Left cardiac atrium (tissue), 4 donors: Measurements from ENCODE around the gene HIVEP3. TPM values are rescaled to one million over a fixed set of nuclear protein-coding genes. Genes with fewer than 3 reads are reported as not detected.
"Not testable (repeated sequence)": the region's sequence is repeated elsewhere in the genome, so short reads cannot be mapped to it uniquely, and the experiment has no call there.

Experiments
- ATAC-seq, 2 donors: fragments of 200-7000 bp; cut with Tn5 transposase; one replicate each; pipeline ENCODE4 v1.9.1; 2020; ENCODE audit warnings: mild to moderate bottlenecking in 2 of 2, moderate library complexity in 2 of 2
- DNase-seq: peaks from one replicate; pipeline ENCODE4 v3.0.0-alpha.2; 2020
- intact Hi-C, 2 donors: fragments of 100-400 bp; cut with DNase I; formaldehyde crosslinking; loops; one replicate each; pipeline versions ENCODE4 v1.14.1 to v1.15.1; 2022 to 2023
- total RNA-seq, 2 donors: library from RNA; stranded (reverse); fragmentation: NEBNext Ultra II Directional; extraction: Animal tissue kit (Norgen Biotek cat#: 25700); gene quantifications; one replicate each; pipeline ENCODE4 v1.2.1, GENCODE V29; 2021
- donor health status: DM: no; HTN: yes; CAD: no.
- donor health status: DM: no; HTN: yes; CAD: no; lungs with severe emphysema.
- donor health status: DM: yes; HTN: yes; CAD: no.
- donor health status: Dilated cardiomyopathy.

HIVEP3 gene
- total RNA-seq, 2 donors from 2014 or later: 6.6 to 7.2 TPM

DNA sequence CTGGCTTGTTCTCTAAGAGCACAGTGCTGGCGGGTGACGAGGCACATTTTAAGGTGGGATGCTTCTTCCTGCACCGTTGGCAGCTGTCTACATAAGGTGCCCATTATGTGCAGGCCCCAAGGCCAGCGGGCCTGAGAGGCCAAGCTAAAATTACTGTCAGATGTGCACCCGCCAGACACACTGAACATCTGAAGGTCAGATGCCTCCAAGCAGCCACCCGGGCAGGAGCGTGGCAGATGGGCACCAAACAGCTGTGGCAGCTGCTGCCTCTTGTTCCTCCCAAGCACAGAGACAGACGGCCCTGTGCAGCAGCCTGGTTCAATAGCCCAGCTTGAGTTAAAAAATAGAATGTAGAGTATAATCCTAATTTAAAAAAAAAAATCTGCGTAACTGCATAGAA lies 222.3 kb downstream of the HIVEP3 start:
- intact Hi-C loops: no loop called here
- ATAC-seq: no peak
- no peak for DNase-seq

DNA sequence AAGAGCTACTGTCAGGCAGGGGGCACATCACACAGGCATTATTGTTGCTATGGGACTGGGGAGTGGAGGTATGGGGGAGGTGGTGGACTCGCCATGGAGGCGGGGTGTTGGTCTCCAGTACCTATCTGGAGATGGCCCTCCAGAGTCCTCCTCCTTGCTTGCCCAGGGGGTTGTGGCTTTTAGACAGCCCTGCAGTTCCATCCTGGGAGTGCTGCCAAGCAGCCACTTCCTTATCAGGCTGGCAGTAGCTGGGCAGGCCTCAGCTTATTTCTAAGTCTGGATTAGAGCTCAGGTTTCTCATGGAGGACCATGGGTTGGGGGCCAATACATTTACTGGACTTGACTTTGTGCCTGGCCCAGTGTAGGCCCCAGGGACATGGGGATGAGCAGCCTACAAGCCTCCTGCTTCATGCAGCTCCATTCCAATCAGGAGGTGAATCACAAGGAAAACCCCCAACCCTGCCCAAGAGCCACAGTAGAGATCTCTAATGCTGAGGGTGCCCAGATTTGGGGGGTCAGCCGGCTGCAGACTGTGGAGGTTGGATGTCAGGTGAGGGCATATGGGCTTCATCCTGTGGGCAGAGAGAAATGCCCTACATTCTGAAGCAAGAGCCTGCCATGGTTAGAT lies 223.5 kb downstream of the HIVEP3 start:
- ATAC-seq: peak; percentile 79 to 88
- intact Hi-C loops: no loop called here
- DNase-seq: peak; percentile 75

DNA sequence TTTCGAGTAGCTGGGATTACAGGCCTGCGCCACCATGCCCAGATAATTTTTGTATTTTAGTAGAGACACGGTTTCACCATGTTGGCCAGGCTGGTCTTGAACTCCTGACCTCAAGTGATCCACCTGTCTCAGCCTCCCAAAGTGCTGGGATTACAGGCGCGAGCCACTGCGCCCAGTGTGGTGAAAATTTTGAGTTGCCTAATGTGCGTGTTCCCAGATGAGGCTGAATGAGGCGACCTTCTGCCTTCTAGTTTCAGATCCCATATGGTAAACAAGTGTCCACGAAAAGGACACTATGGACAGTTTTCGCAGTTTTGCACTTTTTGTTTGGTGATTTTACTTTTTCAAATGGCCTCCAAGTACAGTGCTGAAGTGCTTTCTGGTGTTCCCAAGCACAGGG lies 226.8 kb downstream of the HIVEP3 start:
- intact Hi-C loops, ATAC-seq: not testable (repeated sequence)

DNA sequence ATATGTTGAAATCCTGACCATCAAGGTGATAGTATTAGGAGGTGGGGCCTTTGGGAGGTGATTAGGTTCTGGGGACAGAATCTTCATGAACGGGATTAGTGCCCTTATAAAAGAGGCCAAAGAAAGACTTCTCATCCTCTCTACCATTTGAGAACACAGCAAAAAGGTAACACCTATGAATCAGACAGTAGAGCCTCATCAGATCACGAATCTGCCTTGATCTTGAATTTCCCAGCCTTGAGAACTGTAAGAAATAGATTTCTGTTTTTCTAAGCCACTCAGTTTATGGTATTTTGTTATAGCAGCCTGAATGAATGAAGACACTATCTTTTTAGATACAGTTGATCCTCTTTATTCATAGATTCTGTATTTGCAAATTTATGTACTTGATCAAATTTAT lies 227.3 kb downstream of the HIVEP3 start:
- DNase-seq: no peak
- intact Hi-C loops: no loop called here
- ATAC-seq: no peak

More for the DNA sequence above, 226.8 kb downstream of the HIVEP3 start:
- not testable (repeated sequence) for DNase-seq

DNA sequence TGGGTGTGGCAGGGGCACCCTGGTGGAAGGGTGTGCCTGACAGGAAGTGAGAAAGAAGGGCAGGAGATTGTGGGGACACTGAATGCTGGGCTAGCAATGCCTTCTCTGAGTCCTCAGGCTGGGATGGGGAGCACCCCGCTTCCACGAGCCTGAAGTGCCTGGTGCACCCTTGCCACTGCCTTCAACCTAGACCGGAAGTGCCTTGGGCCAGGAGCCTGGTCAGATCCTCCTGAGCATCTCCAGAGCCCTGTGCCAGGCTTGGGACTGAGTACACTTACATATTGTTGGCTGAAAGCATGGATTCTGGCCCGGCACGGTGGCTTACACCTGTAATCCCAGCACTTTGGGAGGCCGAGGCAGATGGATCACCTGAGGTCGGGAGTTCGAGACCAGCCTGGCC lies 228.4 kb downstream of the HIVEP3 start:
- DNase-seq: no peak
- intact Hi-C loops: no loop called here
- ATAC-seq: no peak

DNA sequence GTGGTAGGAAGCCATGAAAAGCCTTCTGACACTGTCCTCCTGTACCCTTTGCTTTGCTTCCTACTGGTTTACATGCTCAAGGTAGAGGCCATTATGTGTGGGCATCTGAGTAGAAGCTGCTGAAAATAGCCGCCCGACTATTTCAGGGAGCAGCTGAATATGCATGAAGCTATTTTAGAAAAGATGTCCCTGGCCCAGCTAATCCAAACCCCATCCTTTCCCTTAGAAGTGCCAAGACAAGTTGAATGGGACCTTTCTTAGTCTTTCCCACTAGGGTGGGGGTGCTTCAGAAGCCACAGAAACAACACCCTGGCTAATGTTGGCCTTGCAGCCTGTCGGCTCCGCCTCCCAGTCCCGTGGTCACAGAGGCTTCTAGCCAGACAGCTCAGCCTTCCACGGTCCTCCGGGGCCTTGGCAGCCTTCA lies 229.2 kb downstream of the HIVEP3 start:
- no peak for DNase-seq
- peak; percentile 25 to 75 for ATAC-seq
- intact Hi-C loops: no loop called here

DNA sequence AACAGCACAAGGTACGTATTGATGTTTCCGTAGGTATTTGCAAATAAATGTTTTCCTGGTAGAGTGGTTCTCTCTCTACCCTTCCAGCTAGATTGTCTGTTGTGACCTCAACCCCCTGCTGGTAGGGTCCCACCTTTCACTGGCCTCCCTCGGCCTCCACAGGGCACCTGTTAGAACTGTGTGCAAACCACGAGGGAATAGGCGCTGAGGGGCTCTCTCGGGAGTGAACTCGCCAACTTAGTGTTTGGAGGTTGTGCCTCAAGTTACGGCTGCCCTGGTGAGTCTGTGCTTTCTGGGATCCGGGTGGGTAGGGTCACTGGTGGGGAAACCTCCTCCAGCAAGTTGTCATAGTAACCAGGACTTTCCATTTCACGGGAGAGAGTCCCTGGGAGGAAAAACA lies 229.6 kb downstream of the HIVEP3 start:
- intact Hi-C loops: no loop called here
- DNase-seq (no peak), ATAC-seq (no peak)

DNA sequence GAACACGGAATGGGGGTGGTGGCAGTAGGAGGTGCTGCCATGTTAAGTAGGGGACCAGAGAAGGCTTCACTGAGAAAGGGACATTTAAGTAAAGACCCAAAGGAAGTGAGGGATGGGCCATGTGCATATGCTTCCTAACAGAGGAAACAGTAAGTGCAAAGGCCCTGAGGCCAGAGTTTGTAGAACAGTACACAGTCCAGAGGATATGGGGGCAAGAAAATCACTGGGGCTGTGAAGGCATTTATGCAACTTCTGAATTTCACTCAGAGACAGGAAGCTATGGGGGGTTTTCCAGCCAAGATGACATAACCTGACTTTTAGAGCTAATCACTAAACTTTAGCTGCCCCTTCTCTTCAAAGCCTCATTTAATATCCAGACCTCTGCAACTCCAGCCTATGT lies 231.7 kb downstream of the HIVEP3 start:
- intact Hi-C loops: no loop called here
- ATAC-seq: no peak
- DNase-seq: no peak

DNA sequence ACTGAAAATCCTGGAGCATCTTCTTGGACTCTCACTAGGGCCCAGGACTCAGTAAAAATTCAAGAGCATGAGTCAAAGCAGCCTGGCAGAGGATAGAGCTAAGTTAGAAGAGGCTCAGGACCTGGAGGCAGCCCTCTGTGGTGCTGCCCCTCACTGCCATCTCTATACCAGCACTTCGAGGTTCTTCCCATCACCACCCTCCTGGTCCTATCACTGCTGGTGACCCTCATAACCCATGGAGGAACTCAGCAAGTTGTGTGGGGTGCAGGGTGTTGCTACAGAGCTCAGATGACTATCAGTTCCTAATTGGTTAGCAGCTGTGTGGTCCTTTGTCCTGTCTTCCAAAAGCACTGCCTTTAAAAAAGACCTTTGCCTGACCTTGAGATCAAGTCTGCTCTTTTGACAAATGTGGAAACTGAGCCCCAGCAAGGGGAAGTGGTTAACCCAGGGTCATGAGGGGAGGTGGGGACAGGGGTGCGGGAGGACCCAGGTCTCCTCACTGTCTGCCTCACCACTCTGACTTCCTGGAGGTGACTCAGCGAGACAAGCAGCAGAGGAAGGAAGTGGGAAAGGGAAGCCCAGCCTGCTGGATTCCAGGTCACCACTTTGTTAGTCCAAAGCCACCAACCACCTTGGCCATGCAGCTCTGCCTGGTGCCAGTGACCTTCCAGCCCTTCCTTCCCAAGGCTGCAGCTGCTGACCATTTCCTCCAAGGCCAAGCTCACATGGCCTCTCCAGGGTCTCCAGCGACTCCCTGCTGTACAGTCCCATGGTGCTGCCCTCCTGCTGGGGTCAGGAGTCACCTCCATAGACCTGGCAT lies 234.8 kb downstream of the HIVEP3 start:
- DNase-seq (no peak), ATAC-seq (peak in 1 of 2 donors; percentile 57)
- intact Hi-C loops: no loop called here

DNA sequence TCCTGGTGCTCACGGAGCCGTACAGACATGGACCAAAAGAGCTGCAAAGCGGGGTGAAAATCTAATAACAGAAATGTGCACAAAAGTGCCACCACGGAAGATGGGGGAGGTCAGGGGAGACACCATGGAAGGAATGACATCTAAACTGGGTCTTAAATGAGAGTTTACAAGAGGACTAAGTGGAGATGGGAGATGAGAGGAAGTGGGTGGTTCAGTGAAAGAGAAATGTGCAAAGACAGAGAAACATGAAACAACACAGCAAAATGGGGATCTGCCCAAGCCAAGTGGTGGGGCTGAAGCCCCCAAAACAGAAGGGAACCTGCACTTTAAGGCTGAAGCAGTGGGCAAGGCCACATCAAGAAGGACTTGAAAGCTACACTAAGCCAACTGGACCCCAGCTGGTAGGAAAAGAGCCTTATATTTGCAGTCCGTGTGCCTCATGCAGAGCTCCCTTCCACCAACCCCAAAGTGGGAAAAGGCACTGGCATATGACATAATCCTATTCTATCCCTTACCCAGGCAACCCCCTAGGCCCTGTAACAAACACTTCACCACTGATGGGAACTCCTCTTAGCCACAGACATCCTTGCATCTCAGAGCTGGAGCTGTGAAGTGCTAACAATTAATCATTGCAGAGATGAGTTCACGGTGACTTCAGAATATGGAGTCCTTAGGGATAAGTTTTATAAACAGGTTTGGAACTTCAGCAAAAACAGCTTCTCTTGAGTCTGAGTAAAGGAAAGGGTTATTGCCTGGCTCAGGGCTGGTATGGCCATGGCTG lies 235.7 kb downstream of the HIVEP3 start:
- ATAC-seq (no peak), DNase-seq (no peak)
- intact Hi-C loops: no loop called here

DNA sequence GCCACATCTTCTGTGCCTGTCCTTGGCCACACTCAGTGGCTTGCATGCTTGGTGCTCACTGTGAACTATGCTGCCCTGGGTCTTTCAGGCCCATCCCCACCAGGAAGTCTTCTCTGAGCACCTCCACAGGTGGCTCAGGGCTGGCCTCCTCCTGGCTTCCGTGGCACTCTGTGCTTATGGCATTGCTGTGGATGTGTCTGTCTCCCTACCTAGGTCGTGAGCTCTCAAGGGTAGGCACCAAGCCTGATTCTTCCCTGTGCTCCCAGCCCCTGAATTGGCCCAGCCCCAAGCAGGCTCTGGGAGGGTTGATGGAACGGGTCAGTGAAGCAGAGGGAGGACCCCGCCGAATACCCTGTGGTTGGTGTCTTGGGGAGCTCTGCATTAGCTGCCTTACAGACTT lies 236.6 kb downstream of the HIVEP3 start:
- intact Hi-C loops: no loop called here
- no peak for ATAC-seq
- DNase-seq: no peak

DNA sequence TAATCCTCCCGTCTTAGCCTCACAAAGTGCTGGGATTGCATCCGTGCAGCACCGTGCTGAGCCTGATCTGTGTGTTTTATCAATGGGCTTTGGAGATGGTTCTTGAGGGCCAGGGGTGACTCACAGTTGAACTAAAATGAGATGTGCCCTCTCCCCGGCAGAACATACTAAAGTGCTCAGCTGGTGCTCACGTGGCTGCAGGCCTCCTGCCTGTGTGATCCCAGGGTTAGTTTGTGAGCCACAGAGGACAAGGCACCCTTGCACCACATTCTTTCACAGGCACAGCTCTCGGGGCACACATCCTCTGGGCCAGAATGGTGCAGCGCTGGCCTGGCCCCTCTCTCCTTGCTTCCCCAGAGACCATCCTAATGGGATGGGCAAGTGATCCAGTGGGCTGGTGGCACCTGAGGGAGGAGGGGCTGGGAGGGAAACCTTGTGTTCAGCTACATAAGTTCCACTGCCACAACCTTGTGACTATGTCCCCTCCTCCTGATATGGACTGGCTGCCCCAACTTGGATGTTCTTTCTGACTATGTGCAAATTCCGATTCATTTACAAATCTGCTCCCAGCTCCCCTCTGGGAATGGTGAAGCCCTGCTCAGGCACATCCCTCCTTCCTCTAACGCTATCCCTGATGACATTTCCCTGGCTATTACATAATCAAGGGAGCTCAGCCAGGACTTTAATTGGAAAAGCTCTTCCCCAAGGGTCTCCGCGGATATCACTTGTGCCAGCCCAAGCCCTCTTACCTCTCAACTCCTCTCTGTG lies 237.2 kb downstream of the HIVEP3 start:
- DNase-seq: no peak
- ATAC-seq: peak; percentile 51 to 67
- intact Hi-C loops: no loop called here

DNA sequence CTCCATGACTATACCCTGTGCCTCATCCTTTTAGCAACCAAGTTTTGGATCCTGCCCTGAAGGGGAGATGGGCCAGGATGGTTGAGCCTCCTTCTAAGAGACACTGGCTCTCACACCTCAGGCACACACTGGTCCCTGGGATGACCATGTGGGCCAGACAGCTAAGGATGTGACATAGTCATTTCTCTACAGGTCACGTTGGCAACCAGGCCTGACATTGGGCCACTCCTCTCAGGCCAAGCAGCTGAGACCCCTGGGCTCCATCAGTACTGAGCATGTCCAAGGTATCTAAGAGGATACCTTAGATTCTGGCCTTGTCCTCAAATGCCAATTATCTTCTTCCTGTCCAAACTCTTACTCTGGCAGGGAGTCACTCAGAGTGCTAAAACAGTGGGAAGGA lies 238.7 kb downstream of the HIVEP3 start:
- ATAC-seq (no peak), DNase-seq (no peak)
- intact Hi-C loops: no loop called here

DNA sequence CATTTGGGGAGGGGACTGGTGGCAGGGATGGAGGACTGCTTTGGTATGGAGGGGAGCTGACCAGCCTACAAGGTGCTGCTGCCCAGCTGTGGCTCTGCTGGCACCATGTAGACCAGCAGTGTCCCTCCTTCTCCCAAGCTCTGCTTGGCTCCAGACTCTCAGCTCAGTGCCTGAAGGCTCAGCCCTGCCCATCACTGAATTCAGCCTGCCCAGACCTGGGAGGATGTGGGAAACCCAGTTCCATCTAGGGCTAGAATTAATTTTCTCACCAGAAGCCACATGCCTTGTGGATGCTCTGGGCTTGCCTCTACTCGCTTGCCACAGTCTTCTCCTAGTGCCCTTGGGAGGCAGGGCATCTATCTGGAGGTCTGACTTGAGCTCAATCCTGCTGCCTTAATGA lies 239.2 kb downstream of the HIVEP3 start:
- ATAC-seq (no peak), DNase-seq (no peak)
- intact Hi-C loops: no loop called here

DNA sequence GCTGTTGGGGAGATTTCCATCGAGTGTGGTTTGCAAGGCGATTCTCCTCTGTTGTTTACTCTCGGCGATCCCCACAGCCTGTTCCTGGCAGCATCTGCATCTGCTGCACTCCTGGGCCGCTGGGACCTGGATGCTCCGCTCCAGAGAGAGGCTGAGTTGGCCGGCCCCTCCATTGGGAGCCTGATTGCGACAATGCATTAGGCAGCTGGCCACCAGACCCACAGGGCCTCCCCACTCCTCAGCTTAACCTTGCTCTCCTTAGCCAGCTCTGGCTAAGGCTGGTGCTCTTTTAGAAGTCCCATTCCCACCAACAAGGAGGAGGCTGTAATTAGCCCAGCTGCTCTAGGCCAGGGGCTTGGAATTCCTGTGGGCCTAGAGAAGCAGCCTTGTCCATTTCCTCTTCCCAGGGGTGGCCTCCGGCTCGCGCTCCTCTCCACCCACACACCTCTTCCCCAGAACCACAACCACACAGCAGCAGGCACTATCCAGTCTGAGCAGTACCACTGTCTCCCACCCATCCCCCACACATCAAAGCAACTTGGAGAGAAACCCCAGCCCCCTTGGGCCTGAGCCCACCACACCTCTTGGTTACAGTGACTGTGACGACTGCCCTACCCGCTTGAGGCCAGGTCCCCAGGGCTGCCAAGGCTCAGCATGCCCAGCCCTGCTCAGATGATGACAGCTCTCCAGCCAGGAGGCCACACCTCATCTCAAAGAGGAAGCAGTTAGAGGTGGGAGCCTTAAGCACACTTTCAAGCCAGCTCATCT lies 240.4 kb downstream of the HIVEP3 start:
- ATAC-seq (peak; percentile 17 to 57), DNase-seq (no peak)
- intact Hi-C loops: no loop called here

DNA sequence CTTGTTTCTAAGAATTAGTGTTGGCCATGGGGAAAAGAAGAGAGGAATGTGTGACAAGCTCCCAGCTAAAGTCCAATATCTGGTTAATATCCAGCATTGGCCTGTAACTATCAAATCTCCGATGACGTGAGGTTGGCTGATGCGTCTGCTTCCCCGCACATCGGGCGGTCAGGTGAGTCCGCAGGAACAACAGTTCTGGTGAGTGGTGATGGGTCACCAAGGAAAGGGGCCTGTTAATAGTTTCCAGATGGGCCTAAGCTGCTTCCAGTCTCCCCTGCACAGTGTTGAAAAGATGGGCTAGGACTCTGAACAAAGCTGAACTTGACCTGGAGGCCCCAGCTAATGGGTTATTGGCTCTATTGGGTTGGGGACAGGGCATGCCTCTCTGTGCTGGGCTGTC lies 241.1 kb downstream of the HIVEP3 start:
- intact Hi-C loops: no loop called here
- DNase-seq (no peak), ATAC-seq (no peak)

DNA sequence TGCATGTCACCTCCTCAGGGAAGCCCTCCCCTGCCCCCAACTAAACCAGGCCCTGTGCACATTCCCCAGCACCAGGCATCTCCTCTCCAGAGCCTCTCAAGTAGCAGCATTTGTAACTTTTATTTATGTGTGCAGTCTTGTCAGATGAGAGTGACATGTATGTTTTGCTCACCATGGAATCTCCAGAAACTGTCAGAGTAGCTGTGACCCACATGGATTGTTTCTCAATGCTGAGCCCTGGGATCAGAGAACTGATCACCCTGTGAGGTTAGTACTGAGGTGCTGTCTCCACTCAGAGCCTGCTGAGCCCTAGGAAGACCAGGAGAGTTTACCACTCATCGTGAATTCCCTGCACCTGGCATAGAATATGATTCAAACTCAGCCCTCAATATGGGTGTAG lies 243.3 kb downstream of the HIVEP3 start:
- ATAC-seq: no peak
- intact Hi-C loops: no loop called here
- DNase-seq: no peak

DNA sequence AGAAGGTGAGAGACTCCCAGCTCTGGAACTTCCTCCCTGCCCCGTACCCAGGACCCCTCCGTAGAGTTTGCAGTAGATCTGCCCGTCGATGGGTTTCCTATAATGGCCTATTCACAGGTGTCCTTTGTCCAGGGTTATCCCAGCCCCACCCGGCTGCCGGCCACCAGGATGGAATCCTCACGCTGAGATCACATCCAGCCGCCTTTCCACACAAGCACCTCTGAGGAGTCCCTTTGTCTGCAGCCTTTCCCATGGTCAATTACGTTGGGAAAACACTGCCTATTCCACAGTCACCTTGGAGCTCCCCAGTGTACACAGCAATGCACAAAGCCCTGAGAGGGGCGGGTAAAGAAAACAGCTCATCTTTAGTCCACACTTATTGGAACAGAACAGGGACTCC lies 244.2 kb downstream of the HIVEP3 start:
- intact Hi-C loops: no loop called here
- DNase-seq (no peak), ATAC-seq (no peak)

DNA sequence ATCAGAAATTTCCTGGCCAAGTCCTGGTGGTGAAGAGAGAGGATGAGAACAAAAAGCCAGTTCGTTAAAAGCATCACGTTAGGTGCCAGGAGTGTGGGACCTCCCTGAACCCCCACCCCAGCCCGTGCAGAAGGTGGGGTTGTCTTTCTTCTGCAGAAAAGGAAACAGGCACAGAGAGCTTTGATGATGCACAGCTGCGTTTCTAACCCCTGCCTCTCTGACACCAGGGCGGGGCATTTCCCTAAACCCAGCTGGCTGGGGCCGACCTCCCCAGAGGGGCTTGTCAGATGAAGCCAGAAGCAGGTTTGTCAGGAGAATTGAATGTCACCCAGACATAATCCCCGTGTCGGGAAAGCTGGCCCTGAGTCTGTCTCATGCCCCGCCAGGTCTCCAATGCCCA lies 244.9 kb downstream of the HIVEP3 start:
- ATAC-seq (no peak), DNase-seq (no peak)
- intact Hi-C loops: no loop called here
